Esophagus squamous epithelium (tissue), 5 donors: ENCODE results near the gene MYCBP2. TPM values are rescaled to one million over a fixed set of nuclear protein-coding genes. Genes with fewer than 3 reads are reported as not detected.

Experiments used
- DNase-seq: peaks from one replicate; lab custom pipeline; 2025; lab: John Stamatoyannopoulos, UW
- H3K27ac ChIP-seq, 4 donors: fragments of 200-600 bp; sonication (generic); one replicate each; pipeline ENCODE4 v1.5.1; 2016 to 2019; ENCODE audit warnings: mild to moderate bottlenecking in 1 of 4
- H3K27me3 ChIP-seq, 4 donors: fragments of 200-600 bp; sonication (generic); 1 replicate in 3 of 4; 2 replicates in 1 of 4; pipeline versions ENCODE4 v1.5.1 to v1.6.0; 2017 to 2021; ENCODE audit warnings: antibody characterized with exemption in 1 of 4
- H3K36me3 ChIP-seq, 3 donors: fragments of 200-600 bp; sonication (generic); one replicate each; pipeline ENCODE4 v1.5.1; 2016 to 2019
- H3K4me1 ChIP-seq, 3 donors: fragments of 200-600 bp; sonication (generic); one replicate each; pipeline ENCODE4 v1.5.1; 2017 to 2019
- H3K4me3 ChIP-seq, 4 donors: fragments of 200-600 bp; sonication (generic); 1 replicate in 3 of 4; 2 replicates in 1 of 4; pipeline ENCODE4 v1.5.1; 2016 to 2019; ENCODE audit warnings: mild to moderate bottlenecking in 2 of 4, moderate library complexity in 1 of 4
- H3K9me3 ChIP-seq, 3 donors: fragments of 200-600 bp; sonication (generic); one replicate each; pipeline ENCODE4 v1.5.1; 2016 to 2019
- CTCF ChIP-seq, 6 experiments: fragments of 450-650 bp in 4 of 6; fragments of 200-600 bp in 2 of 6; sonication (generic) in 2 of 6; IDR thresholded peaks; one replicate each; pipeline ENCODE4 v1.5.1; 2016 to 2019; ENCODE audit warnings: antibody characterized with exemption in 6 of 6, mild to moderate bottlenecking in 4 of 6, moderate library complexity in 4 of 6
- POLR2A ChIP-seq, 4 donors: fragments of 450-650 bp; IDR thresholded peaks; one replicate each; pipeline ENCODE4 v1.6.1; 2017; ENCODE audit warnings: antibody characterized with exemption in 4 of 4, mild to moderate bottlenecking in 4 of 4, moderate library complexity in 3 of 4
- WGBS, 2 donors: methylation state at CpG; one replicate each; pipeline ENCODE4 v1.1.5; 2018; 5-methylcytosine and 5-hydroxymethylcytosine counted together
- intact Hi-C: fragments of 100-400 bp; cut with DNase I; formaldehyde crosslinking; loops from one replicate; pipeline ENCODE4 v1.15.0; 2022
- total RNA-seq, 4 donors: library from RNA; depleted of rRNA; stranded (reverse); fragments of >200 nt; gene quantifications; one replicate each; pipeline ENCODE4 v1.1.0, GENCODE V29; 2016
- donor health status: DM: yes; HTN: yes; CAD: no.

The MYCBP2 gene
- total RNA-seq, result 100 to 1,000 TPM in 3 of 4 donors, 10 to 100 TPM in 1; 80.9 to 167 (median 130) TPM

- intact Hi-C loops, result loop anchor here (10.0 kb wide), 1 partner anchor 302 kb away; the partner anchor contains the start of gene FBXL3
- H3K27ac ChIP-seq, result peak within 1 kb of the TSS; percentile 89 to 95 (median 92)
- peak within 1 kb of the TSS; percentile 91 to 98 (median 93) for H3K4me3 ChIP-seq
- no peaks in the 10 kb centered on the region for H3K9me3 ChIP-seq
- peaks cover 21 to 63% (median 34%) of the 10 kb centered on the region in 3 donors for H3K4me1 ChIP-seq
- H3K27me3 ChIP-seq, result no peaks in the 10 kb centered on the region
- TF ChIP-seq POLR2A (IDR thresholded peaks at IDR 0.05) (peak in 3 of 4 donors; percentile 89 to 97 (median 94)), CTCF (IDR thresholded peaks at IDR 0.05) (peak in 2 of 6 experiments; percentile 17 to 26)
- peak; percentile 73 for DNase-seq
- 1 to 3% methylated on average over 12 to 24 of the region's 35 CpGs for WGBS, 2 donors
- no peaks in the 10 kb centered on the region for H3K36me3 ChIP-seq
Measured at GRCh38 chr13:77326905-77327604, at the start of gene MYCBP2. TSS of gene MYCBP2 (minus strand) at chr13:77327094. CDS start at chr13:77326775, 319 bp downstream.

- H3K27me3 ChIP-seq, result no peaks in the 10 kb centered on the region
- WGBS, 2 donors, result 85 to 95% methylated on average over 1 of the region's 1 CpG
- no peaks in the 10 kb centered on the region for H3K36me3 ChIP-seq
- peak overlapping the region in 1 of 4 donors; percentile 19 for H3K27ac ChIP-seq
- no peaks in the 10 kb centered on the region for H3K9me3 ChIP-seq
- no peak for DNase-seq
- H3K4me3 ChIP-seq, result no peak overlapping the region
- peaks cover 4 to 55% (median 7%) of the 10 kb centered on the region in 3 donors for H3K4me1 ChIP-seq
- TF ChIP-seq CTCF (IDR thresholded peaks at IDR 0.05) (no peak), POLR2A (IDR thresholded peaks at IDR 0.05) (no peak)
- intact Hi-C loops, result no loop called here
Measured at GRCh38 chr13:77375560-77376108, 48.7 kb upstream of the MYCBP2 start.

- peaks cover 4 to 50% (median 7%) of the 10 kb centered on the region in 3 donors for H3K4me1 ChIP-seq
- no peaks in the 10 kb centered on the region for H3K27me3 ChIP-seq
- H3K4me3 ChIP-seq, result no peak overlapping the region
- H3K27ac ChIP-seq, result no peak overlapping the region
- no peak for DNase-seq
- no peaks in the 10 kb centered on the region for H3K36me3 ChIP-seq
- intact Hi-C loops, result no loop called here
- H3K9me3 ChIP-seq, result no peaks in the 10 kb centered on the region
- TF ChIP-seq CTCF (IDR thresholded peaks at IDR 0.05) (no peak), POLR2A (IDR thresholded peaks at IDR 0.05) (no peak)
- 65 to 85% methylated on average over 2 of the region's 2 CpGs for WGBS, 2 donors
Measured at GRCh38 chr13:77374786-77375185, 47.9 kb upstream of the MYCBP2 start.

GRCh38 chr13:77374339-77374738 lies 47.4 kb upstream of the MYCBP2 start:
- DNase-seq, result no peak
- Histone ChIP-seq H3K27ac (no peak overlapping the region), H3K4me3 (no peak overlapping the region), H3K36me3 (no peaks in the 10 kb centered on the region), H3K4me1 (peaks cover 4 to 45% (median 7%) of the 10 kb centered on the region in 3 donors), H3K27me3 (no peaks in the 10 kb centered on the region), H3K9me3 (no peaks in the 10 kb centered on the region)
- TF ChIP-seq POLR2A (IDR thresholded peaks at IDR 0.05) (no peak), CTCF (IDR thresholded peaks at IDR 0.05) (no peak)
- 57 to 60% methylated on average over 1 of the region's 1 CpG for WGBS, 2 donors
- intact Hi-C loops, result no loop called here

GRCh38 chr13:77373502-77373901 lies 46.6 kb upstream of the MYCBP2 start:
- H3K4me1 ChIP-seq, result peaks cover 4 to 40% (median 7%) of the 10 kb centered on the region in 3 donors
- TF ChIP-seq POLR2A (IDR thresholded peaks at IDR 0.05) (no peak), CTCF (IDR thresholded peaks at IDR 0.05) (no peak)
- no peaks in the 10 kb centered on the region for H3K36me3 ChIP-seq
- no peaks in the 10 kb centered on the region for H3K27me3 ChIP-seq
- H3K4me3 ChIP-seq, result no peak overlapping the region
- intact Hi-C loops, result no loop called here
- WGBS, 2 donors, result 65 to 79% methylated on average over 1 of the region's 1 CpG
- no peaks in the 10 kb centered on the region for H3K9me3 ChIP-seq
- DNase-seq, result no peak
- no peak overlapping the region for H3K27ac ChIP-seq
